Testis (tissue), 2 donors: ENCODE data around the gene MAPK8IP3.

Source experiments
- CTCF ChIP-seq, 3 experiments: fragments of 450-650 bp in 2 of 3; fragments of 200-600 bp in 1 of 3; sonication (generic) in 1 of 3; IDR thresholded peaks; one replicate each; pipeline ENCODE4 v1.5.1; 2016 to 2019; ENCODE audit warnings: antibody characterized with exemption in 3 of 3, mild to moderate bottlenecking in 2 of 3, moderate library complexity in 1 of 3
- POLR2A ChIP-seq: fragments of 450-650 bp; IDR thresholded peaks from one replicate; pipeline ENCODE4 v1.6.1; 2017; ENCODE audit warnings: antibody characterized with exemption, mild to moderate bottlenecking, moderate library complexity

GRCh38 chr16:1779741-1780676 lies 74.0 kb downstream of the MAPK8IP3 start:
- no peak for TF ChIP-seq CTCF (IDR thresholded peaks at IDR 0.05)
- no peak for TF ChIP-seq POLR2A
